ENCODE measurements around the gene ABCC3.
A peak's percentile ranks its signal among the peaks of the same experiment; 100 is the strongest.

The ABCC3 gene

DNA sequence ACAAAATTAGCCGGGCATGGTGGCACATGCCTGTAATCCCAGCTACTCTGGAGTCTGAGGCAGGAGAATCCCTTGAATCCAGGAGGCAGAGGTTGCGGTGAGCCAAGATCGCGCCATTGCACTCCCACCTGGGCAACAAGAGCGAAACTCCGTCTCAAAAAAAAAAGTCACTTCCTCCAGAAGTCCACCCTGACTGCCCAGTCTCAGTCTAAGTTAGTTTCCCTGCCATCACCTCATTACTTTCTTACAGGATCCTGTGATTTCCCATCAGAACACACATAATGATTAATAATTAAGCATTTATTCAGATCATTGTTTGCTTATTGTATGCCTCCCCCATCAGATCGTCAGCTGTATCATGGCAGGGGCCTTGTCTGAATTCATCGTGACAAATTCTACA, 31.6 kb downstream of the ABCC3 start:
- no peak overlapping the region for H3K4me3 ChIP-seq (ENCODE audit: low read length)
- TF ChIP-seq, protein P1, sequence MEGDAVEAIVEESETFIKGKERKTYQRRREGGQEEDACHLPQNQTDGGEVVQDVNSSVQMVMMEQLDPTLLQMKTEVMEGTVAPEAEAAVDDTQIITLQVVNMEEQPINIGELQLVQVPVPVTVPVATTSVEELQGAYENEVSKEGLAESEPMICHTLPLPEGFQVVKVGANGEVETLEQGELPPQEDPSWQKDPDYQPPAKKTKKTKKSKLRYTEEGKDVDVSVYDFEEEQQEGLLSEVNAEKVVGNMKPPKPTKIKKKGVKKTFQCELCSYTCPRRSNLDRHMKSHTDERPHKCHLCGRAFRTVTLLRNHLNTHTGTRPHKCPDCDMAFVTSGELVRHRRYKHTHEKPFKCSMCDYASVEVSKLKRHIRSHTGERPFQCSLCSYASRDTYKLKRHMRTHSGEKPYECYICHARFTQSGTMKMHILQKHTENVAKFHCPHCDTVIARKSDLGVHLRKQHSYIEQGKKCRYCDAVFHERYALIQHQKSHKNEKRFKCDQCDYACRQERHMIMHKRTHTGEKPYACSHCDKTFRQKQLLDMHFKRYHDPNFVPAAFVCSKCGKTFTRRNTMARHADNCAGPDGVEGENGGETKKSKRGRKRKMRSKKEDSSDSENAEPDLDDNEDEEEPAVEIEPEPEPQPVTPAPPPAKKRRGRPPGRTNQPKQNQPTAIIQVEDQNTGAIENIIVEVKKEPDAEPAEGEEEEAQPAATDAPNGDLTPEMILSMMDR (conservative IDR thresholded peaks at IDR 0.05; ENCODE audit: low read length) = no peak
- no peak for DNase-seq (ENCODE audit: low read depth)

GRCh38 chr17:50667259-50668024, 32.8 kb downstream of the ABCC3 start:
- no peak overlapping the region for H3K4me3 ChIP-seq (ENCODE audit: low read length)
- DNase-seq (ENCODE audit: low read depth) = no peak
- TF ChIP-seq, protein P1 (conservative IDR thresholded peaks at IDR 0.05; ENCODE audit: low read length) = no peak

GRCh38 chr17:50668025-50668837, 33.5 kb downstream of the ABCC3 start:
- no peak overlapping the region for H3K4me3 ChIP-seq (ENCODE audit: low read length)
- TF ChIP-seq, protein P1 (conservative IDR thresholded peaks at IDR 0.05; ENCODE audit: low read length) = no peak
- DNase-seq (ENCODE audit: low read depth) = peak; percentile 52

DNA sequence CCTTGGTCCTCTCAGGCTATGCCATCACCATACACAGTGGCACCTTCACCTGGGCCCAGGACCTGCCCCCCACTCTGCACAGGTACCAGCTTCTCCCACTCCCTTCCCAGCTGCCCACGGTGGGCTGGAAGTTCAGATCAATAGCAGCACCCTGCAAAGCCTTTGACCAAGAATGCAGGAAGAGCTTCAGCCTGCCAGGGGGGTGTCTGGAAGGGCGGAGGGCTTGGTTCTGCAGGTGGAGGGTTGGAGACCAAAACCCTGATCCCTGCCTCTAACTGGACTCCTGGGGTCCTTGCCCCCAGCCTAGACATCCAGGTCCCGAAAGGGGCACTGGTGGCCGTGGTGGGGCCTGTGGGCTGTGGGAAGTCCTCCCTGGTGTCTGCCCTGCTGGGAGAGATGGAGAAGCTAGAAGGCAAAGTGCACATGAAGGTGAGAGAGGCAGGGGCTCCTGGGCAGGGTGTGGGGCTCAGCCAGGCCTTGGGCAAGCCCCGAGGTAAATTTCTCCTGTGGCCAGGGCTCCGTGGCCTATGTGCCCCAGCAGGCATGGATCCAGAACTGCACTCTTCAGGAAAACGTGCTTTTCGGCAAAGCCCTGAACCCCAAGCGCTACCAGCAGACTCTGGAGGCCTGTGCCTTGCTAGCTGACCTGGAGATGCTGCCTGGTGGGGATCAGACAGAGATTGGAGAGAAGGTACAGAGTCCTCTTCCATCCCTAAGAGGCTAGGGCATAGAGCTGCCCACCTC, 34.3 kb downstream of the ABCC3 start:
- no peak for DNase-seq (ENCODE audit: low read depth)
- no peak overlapping the region for H3K4me3 ChIP-seq (ENCODE audit: low read length)
- TF ChIP-seq, protein P1 (conservative IDR thresholded peaks at IDR 0.05; ENCODE audit: low read length) = no peak

GRCh38 chr17:50672071-50672470, 37.4 kb downstream of the ABCC3 start:
- TF ChIP-seq, protein P1 (conservative IDR thresholded peaks at IDR 0.05; ENCODE audit: low read length) = no peak
- H3K4me3 ChIP-seq (ENCODE audit: low read length) = no peak overlapping the region
- DNase-seq (ENCODE audit: low read depth) = no peak

- TF ChIP-seq, protein P1 (conservative IDR thresholded peaks at IDR 0.05; ENCODE audit: low read length) = no peak
- no peak overlapping the region for H3K4me3 ChIP-seq (ENCODE audit: low read length)
- no peak for DNase-seq (ENCODE audit: low read depth)
These were observed 38.3 kb downstream of the ABCC3 start for GRCh38 chr17:50672831-50673551.

Measured in AG10803 (cell line).